ENCODE measurements around the gene LRRC46. TPM values are rescaled to one million over a fixed set of nuclear protein-coding genes. Genes with fewer than 3 reads are reported as not detected.

LRRC46 gene
- total and polyA plus RNA-seq, 2 of the 4 experiments (the other 2 are of a cell fraction), result 0.77 TPM; not detected in 1

DNA sequence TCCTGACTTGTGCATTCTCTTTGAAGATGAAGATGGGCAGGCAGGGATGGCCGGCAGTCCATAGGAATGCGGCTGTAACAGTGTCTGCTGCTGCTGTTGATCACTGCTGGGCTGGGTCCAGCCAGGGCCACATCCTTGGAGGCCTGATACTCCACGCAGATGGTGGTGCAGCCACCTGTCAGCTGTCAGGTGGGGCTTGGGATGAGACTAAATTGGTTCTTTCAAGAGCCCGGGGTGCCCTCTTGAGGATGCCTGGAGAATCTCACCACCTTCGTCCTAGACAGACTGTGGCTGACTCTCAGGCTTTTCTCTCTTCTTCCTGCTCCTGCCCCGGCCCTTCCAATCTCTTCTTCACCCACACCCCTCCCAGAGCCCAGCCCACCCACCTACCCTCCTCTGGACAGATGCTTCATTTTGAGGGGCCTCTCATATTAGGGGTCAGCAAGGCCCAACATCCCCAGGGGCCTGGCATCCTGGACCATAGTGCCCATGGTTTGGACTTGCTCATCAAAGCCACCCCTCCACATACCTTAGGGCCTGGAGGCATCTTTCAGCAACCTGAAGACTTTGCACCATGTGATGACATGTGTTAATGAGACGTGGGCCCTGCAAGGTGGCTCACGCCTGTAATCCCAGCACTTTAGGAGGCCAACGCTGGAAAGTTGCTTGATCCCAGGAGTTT is 29.0 kb upstream of the LRRC46 start:
- no peak overlapping the region for H3K27ac ChIP-seq (ENCODE audit: insufficient read depth, low read length)

More for the DNA sequence above, 29.0 kb upstream of the LRRC46 start:
- in situ Hi-C loops (cut with MboI; ENCODE audit: low sequenced_read_pairs), result no loop called here
- H2AFZ ChIP-seq (replicated peaks; ENCODE audit: low read length, poor library complexity), result no peak overlapping the region
- H2BK5ac ChIP-seq (ENCODE audit: low read depth, low read length, poor library complexity, severe bottlenecking), result no peak overlapping the region
- H3K79me1 ChIP-seq (ENCODE audit: low read depth in 1 of 2, low read length in 2 of 2), result no peaks in the 10 kb centered on the region
- no peaks in the 10 kb centered on the region for H3K9me3 ChIP-seq (ENCODE audit: control insufficient read depth, insufficient read depth, low read length)
- no peak overlapping the region for H3K14ac ChIP-seq (replicated peaks; ENCODE audit: low read depth, low read length)
- H2BK120ac ChIP-seq (ENCODE audit: low read depth, low read length), result no peak overlapping the region
- H3K9me1 ChIP-seq (ENCODE audit: insufficient read depth, low read length), result no peaks in the 10 kb centered on the region
- no TSS peak for BruUV-seq (replicated peaks)
- dilution Hi-C loops (cut with HindIII; ENCODE audit: low sequenced_read_pairs, unreplicated experiment), result no loop called here
- no peak overlapping the region for H3K4ac ChIP-seq (ENCODE audit: low read depth, low read length)
- no peak for TF ChIP-seq BHLHE40 (IDR thresholded peaks at IDR 0.05; ENCODE audit: low read depth, low read length)
- no peak for TF ChIP-seq NFE2L2 (IDR thresholded peaks at IDR 0.05; ENCODE audit: low read depth, low read length)
- peak; percentile 46; the same call in 1 of the 2 replicates for TF ChIP-seq SMC3 (IDR thresholded peaks at IDR 0.05; ENCODE audit: low read depth, low read length)
- TF ChIP-seq CTCF (conservative IDR thresholded peaks at IDR 0.05; ENCODE audit: low read depth, low read length), result peak; percentile 58
- TF ChIP-seq RAD21 (IDR thresholded peaks at IDR 0.05; ENCODE audit: low read length), result peak; percentile 59
- ChIA-PET CTCF (no interaction called here), POLR2A (ENCODE audit: unreplicated experiment) (no interaction called here)
- ATAC-seq (ENCODE audit: low read depth), result peak; percentile 94
- no peak overlapping the region for H3K4me3 ChIP-seq (ENCODE audit: insufficient read depth, low read depth, low read length)
- H3K9ac ChIP-seq (ENCODE audit: low read depth, low read length), result no peak overlapping the region
- no peak overlapping the region for H3K56ac ChIP-seq (ENCODE audit: extremely low read depth, insufficient read depth, low read length)
- intact Hi-C loops (cut with micrococcal nuclease), result no loop called here
- H2BK15ac ChIP-seq (ENCODE audit: low read depth, low read length), result no peak overlapping the region
- no peak overlapping the region for H4K91ac ChIP-seq (ENCODE audit: insufficient read depth, low read depth, low read length)
- no peak overlapping the region for H3K18ac ChIP-seq (ENCODE audit: low read depth, low read length)
- H3K4me2 ChIP-seq (ENCODE audit: low read depth, low read length), result no peak overlapping the region
- H2AK9ac ChIP-seq (replicated peaks; ENCODE audit: low read depth, low read length, poor library complexity), result no peak overlapping the region
- peaks cover 36% of the 10 kb centered on the region for H3K27me3 ChIP-seq (ENCODE audit: control insufficient read depth, insufficient read depth, low read length)
- peak; percentile 41 for DNase-seq
- no peak overlapping the region for H4K8ac ChIP-seq (ENCODE audit: low read depth in 2 of 2, low read length in 2 of 2)
- 0% methylated on average over 2 of the region's 9 CpGs; no CpG with 5 or more reads in 1 of the 2 experiments for WGBS, 2 experiments (ENCODE audit: extremely low coverage in 2 of 2, insufficient read length in 1 of 2)
- no peak overlapping the region for H3K23ac ChIP-seq (ENCODE audit: low read depth, low read length)
- H2BK20ac ChIP-seq (ENCODE audit: low read depth, low read length), result no peak overlapping the region
- H4K5ac ChIP-seq (ENCODE audit: low read depth, low read length), result no peak overlapping the region
- no peak overlapping the region for H2AK5ac ChIP-seq (ENCODE audit: low read depth, low read length)
- H4K20me1 ChIP-seq (ENCODE audit: insufficient read depth, low read length), result no peaks in the 10 kb centered on the region; the same call in none of the 2 replicates
- H3K4me1 ChIP-seq (ENCODE audit: control insufficient read depth, insufficient read depth, low read length), result no peaks in the 10 kb centered on the region
- peaks cover 9% of the 10 kb centered on the region for H3K36me3 ChIP-seq (ENCODE audit: control insufficient read depth, insufficient read depth, low read length)

Data from IMR-90 (cell line).